Activated T-cell treated with anti-CD3 and anti-CD28 coated beads for 48 hours (primary cell): ENCODE measurements around the gene BEND6.

Experiments used
- DNase-seq: peaks from one replicate; pipeline ENCODE4 v3.0.0-alpha.2; 2020; ENCODE audit warnings: low read depth

The BEND6 gene

DNA sequence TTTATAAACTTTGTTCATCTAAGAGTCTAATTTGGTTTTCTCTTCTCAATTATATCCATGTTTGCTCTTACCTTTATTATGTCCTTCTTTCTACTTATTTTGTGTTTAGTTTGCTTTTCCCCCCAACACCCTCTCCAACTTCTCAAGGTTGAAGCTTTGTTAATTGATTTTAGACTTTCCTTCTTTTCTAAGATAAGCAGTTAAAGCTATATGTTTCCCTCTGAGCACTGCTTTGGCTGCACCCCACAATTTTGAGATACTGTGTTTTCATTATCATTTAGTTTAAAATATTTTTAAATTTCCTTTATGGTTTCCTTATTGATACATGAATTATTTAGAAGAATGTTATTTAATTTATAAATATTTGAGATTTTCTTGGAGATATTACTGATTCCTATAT, 13.9 kb upstream of the BEND6 start:
- no peak for DNase-seq

DNA sequence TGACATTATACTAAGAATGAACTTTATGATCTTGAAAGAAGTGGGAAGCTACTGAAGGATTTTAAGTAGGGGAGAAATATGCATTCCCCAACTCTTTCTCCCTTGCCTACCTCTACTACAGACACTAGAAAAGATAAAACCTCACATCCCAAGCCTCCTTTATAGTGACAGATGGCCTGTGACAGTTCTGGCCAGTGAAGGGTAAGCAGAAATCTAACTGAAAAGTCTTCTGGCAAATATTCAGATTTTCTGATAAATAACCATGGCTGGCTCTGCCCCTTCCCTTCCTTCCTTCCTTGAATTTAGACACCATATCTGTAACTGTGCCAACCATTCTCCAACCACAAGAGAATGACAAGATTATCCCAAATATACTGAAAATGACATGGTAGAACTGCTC, 10.2 kb upstream of the BEND6 start:
- no peak for DNase-seq

DNA sequence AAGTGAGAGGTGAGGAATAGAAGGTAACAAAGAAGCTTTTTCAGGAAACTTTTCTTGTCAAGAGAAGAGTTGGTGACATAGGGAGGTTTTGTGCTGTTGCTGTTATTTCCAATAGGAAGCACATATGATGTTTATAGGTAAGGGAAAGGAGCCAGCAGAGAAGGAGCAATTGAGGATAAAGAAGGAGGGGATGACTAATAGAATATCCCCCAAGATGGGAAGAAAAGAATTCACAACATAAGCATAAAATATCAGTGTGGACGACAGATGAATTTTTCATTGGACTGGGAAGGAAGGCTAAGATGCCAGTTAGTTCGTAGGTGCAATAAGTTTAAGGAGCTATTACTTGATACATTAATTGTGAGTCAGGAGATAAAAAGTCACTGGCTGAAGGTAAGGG, 8.5 kb upstream of the BEND6 start:
- DNase-seq: no peak

DNA sequence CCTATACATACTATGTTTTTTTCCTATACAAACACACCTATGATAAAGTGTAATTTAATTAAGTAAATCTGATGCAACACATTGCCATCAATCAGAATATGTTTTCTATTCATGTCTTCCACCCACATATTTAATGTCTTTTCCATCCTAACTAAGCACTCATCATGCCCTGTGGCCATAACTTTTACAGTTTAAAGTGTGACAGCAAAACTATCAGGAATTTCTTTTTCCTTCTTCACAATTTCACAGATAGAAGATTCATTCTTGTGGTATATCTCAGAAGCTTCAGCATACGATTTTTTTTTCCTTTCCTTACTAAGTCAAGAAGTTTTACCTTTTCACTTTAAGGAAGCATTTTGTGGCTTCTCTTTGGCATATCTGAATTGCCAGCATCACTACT, 7.0 kb upstream of the BEND6 start:
- DNase-seq: no peak

DNA sequence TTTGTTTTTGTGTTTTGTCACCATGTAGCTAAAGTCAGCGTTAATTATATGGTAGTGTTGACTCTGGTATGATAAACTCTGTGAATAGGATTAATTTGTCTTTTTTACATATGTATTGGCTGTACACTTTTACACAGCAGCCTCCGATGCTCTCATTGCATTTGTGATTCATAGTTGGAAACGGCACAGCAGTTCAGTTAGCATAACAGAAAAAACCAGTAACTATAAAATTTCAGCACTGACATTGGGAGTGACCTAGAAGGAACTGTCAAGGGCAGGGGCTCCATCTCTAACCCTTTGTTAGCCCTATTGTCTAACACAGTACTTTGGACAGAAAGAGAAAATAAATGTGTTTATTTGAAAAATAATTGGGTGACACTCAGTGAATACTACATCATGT, 5.6 kb upstream of the BEND6 start:
- no peak for DNase-seq

DNA sequence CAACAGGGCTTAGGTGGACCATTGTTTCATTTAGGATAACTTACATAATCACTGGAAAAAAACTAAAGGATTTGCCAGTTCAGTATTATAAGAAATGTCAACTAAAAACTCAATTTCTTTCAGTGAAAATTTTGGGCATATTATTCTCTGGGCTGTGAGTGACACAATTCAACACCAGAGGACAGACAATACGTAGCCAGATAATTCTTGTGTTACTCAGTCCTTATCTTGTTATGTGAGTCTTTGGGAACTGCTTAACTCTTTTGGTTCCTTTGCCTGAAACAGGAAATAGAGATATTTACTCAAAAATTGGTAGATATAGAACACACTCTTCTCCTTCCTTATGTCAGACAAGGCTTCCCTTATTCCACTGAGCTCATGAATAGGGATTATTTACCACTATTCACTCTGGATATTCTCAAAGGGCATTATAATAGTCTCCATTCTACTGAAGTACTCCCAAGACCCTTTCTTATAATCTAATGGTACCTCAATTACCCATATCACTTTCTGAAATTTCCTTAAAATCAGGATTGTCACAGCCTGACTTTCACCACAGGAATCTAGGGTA, 4.9 kb upstream of the BEND6 start:
- no peak for DNase-seq

DNA sequence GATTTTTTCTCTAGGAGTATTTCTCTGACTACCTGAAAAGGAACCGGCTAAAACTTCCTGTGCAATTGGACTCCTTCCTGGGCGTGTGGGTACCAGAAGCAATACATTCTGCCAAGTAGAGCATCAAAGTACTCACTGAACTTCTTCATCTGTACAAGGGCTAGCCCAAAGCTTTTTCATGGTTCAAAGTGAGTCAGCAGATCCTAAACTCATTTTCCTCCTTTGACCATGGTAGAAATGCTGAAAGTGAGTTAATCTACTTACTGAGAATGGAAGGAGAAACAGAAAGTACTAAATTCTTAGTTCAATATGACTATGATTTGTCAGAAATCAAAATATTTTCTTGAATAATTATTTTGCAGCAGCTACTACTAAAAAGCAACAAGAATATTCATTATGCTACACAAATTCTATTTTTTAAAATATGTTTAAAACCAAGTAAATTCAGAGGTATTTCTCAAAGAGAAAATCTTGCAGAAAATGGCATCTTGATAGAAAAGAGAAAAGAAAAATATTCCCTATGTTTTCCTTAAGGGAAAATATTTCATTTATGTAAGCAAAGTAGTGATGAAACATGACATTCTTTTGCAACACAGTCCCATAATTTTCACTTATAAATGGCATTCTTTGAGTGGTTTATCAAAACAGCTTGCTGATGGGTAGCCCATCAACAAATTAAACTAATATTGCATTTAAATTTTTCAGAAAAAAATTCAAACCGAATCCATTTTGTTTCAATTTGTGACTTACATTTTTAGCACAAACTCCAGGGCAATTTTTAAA, 3.7 kb upstream of the BEND6 start:
- no peak for DNase-seq

DNA sequence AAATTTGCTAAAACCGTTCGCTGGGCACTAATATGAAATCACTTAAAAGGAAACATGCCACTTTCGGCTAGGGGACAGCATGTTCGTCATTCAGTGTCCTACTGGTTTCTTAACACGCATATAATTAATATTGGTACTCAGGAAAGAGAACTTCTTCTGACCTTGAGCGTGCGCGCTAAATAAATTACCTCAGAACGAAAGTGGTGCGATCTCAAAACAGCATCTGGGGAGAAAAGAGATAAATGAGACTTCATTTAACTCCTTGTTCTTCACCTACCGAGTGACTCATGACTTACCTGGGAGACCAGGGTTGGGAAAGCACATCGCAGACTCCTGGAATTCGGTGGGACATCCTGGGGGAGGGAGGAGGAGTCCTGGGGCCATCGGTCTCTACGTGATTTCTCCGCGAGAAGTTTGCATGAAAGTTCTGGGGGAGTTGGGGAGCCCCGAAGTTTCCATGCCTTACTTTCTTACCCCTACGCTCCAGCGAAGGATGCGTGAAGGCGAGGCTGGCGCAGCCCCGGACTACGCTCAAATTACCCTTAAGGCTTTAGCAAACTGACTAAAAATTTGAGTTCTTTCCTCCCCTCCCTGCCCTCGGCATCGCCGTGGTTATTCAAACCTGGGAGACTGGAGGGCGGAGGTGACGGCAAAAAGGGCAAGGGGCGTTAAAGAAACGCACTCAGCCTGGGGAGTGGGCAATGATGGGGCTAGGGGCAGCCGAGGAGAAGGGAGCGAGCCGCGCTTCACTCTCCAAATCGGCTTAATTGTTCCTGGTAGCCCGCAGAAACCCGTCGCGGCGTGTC, 1.1 kb upstream of the BEND6 start:
- DNase-seq: no peak

DNA sequence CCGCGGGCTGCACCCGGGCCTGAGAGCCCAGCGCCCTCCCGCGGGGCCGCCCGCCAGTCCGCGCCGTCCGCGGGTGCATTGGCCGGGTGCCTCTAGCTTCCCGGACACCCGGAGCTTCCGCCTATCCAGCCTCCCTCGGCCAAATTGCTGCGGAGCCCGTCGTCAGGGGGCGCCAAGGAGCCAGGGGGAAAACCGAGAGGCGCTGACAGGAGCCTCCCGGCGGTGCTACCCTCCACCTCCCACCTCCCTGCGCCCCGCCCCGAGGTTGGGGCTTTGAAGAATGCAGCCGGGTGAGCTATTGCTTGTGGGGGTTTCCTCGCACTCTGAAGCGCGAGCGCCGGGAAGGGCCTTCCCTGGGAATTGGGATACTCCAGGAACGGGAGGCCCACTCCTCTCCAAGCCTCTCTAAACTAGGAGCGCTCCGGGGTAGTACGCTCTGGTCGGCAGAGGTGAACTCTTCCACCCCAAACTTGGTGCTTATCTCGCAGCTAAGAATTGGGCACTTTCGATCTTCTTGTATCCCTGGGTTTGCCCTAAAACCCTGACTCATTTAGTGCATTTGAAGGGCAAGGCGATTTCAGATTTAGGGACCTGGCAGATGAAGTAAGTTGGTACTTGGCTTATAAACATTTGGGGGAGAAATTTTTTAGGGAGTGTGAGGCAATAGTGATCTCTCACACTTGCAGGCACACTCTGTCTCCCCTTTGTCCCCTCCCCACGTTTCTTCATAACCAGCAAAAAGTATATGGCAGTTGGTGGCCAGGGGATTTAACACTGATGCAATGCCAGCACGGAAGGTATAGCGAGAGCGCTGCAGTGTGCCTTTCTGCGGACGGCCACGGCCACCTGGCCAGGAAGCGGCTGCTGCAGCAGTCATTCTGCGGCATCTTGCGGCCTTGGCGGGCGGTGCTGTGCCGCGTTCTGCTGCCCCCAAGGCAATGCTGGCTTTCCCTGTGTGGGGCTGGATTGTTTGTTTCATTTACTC, 556 bp downstream of the BEND6 start:
- DNase-seq: peak; percentile 74

DNA sequence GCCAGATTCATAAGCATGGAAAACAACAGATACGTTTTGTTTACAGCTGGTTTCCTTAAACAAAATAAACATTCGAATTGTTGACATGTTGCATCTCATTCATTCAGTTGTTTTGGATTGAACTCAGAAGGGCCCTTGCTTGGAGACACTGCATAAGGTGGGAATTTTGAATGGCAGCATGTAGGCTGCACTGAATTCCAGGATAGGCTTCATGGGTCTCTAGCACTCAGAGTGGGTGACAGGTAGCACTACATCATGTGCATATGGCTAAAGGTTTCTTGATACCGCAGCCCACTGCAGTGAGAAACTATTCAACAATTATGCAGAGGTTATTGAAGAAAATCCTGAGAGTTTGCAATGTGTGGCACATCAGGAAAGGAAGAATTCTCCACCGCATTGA, 1.6 kb downstream of the BEND6 start:
- no peak for DNase-seq

DNA sequence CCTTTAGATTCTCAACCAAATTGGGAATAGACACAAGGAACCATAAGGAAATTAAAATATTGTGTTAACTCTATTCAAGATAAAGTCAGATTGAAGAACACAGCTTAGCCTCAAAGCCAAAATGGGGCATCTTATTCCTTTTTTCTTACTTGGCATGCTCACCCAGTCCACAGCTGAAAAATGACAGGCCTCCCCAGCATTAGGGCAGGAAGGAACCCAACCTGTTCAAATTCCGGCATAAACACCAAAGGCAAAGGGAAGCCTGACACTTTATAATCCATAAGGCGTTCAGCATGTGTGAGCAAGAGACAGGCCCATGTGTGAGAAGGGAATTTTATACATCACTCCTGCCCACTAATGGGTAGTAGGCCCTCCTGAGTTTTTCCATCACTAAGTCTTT, 2.9 kb downstream of the BEND6 start:
- DNase-seq: no peak

DNA sequence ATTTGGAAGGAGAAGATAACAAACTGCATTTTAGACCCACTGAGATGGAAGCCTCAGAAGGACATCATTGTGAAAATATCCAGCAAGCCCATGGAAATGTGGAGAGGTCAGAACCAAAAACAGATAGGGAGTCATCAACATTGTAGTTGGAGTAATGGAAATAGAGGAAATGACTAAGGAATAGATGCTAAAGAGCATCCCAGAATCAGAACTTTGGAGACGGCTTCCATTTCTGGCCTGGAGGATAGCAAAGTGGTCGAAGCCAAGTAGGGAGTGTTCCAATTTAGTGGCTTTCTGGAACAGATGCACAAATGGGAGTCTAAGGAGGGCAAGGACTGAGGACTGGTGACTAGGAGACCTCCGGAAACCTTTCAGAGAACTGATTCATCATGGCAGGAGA, 3.6 kb downstream of the BEND6 start:
- no peak for DNase-seq

DNA sequence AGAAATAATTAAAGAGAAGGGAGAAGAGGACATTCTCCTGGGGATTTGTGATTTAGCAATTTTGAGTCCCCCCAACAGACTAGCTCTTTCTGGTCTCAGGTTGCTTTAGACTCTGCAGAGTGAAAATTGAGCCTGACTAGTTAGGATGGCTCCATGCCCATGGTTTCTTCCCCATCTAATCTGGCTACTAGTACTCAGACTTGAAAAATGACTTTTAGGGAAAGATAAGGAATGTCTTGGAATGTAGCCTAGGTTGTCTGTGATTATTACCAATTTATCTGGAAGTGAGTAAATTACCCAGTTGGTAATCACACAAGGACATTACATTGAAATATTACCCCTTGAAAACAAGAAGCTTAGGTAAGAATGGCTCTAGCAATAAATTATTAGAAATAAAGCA, 4.2 kb downstream of the BEND6 start:
- no peak for DNase-seq

DNA sequence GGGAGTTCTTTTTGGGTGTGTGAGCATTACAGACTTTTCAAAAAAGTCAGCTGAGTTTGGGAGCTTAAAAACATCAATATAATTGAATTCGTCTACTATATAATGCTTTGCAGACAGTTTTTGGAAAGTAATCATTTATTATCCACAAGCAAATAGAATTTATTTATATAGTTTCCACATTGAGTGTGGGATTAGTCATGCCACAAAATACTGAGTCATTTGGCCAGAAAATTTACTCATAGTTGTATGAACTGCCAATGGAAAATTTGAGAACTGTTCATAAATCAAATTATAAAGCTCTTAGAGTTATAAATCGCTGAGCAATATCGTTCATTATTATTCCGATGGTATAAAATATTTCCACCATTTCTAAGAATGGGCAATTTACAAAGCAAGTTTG, 5.0 kb downstream of the BEND6 start:
- no peak for DNase-seq

DNA sequence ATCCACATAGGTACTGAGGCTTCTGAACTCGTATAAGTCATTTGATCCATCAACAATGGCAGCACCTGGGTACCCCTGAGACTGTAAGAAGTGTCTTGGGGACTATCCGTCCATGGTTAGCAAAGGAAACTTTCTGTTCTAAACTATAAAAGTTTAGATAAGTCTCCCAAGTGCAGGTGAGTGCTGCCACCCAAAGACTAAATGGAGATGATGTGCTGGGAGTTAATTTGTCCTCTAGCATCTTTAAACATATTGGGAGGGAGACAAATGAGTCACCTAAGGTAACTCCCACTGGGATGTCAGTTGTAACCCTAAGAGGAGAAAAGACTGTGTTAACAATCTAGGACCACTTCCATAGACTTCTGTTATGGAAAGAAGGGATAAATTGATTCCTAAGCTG, 6.2 kb downstream of the BEND6 start:
- DNase-seq: no peak

DNA sequence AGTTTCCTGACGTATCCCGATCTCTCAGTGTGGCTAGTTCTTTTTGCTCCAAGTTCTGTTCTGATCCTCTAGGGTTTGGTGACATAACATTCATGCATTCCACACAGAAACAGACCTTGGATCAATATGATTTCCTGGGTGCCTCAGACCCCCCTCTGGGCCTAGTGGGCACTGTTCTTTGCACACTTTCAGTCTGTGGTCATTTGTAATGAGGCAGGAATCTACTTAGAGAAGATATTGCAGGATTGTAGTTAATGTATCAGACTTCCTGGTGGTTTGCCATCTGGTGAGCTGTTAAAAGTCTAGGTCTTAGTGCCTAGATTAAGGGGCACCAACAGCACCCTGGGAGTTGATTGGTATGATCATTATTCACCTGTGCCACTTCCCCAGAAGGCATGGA, 7.5 kb downstream of the BEND6 start:
- DNase-seq: no peak

DNA sequence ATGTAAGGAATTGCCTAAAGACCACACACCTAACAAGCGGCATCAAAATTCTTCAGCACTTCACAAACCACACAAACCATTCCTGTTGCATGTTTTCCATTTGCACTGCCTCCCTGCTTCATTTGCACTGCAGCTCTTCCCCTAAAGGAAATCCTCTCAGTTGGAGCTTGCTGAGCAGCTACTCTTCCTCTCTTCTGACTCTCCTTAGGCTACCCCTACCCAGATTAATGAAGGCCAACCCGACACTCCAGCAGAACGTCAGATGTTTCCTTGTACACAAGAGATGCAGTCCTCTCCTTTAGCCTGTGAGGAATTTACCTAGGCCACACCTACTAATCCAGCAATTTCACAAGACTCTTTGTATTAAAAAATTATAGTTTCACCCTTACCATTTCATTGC, 8.1 kb downstream of the BEND6 start:
- DNase-seq: no peak

DNA sequence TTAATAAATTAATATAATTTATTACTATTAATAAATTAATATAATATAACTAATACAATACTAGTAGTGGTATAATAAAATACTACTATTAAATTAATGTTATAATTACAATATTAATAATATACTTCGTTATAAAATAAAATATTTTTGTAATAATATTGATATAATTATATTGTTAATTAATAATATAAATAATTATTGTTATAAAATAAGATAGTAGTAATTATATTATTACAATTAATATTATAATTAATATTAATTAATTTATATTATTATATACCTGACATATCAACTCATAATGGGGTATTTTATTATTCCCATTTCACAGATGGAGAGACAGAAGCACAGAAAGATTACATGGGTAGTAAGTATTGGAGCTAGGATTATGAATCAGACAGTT, 8.9 kb downstream of the BEND6 start:
- no peak for DNase-seq

DNA sequence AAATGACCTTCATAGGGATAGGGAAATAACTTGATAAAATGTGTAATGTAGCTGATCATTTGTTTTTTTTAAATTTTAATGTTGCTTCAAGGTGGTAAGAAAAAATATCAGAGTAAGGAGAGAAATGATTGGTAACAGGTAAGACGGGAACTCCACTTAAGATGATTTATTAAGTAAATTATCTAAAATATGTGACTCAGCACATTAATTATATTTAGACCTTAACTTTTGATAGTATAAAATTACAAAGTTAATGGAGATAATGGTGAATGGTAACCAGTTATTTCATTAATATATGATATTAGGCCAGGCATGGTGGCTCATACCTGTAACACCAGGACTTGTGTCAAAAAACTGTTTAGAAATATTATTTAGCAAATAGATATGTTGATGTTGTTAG, 10.2 kb downstream of the BEND6 start:
- no peak for DNase-seq

DNA sequence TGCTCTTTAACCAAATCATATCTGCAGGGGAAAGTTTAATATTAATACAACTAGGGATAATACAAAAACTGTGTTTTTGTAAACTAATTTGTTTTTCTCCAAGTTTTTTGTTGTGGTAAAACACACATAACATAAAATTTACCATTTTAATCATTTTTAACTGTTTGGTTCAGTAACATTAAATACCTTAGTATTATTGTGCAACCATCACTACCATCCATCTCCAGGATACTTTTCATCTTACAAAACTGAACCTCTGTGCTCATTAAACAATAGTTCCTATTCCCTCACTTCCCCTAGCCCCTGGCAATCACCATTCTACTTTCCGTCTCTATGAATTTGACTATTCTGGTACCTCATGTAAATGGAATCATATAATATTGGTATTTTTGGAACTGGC, 15.9 kb downstream of the BEND6 start:
- no peak for DNase-seq

DNA sequence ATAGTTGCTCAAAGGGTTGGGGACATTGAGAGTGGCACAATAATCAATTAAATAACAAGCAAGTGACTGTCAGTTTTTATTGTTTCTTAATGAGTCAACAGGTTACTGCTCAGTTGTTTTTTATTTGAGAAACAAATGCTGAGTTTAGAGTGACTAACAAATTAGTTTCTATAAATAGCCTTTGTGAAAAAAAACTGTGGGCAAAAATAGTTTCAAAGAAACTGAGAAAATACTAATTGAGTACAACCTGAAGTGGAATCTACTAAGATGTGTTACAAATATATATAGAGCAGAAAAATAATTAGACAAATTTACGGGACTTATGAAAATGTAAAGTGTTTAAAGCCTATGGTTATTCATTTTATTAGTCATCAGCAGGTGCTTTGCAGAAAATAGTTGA, 22.3 kb downstream of the BEND6 start:
- DNase-seq: no peak

DNA sequence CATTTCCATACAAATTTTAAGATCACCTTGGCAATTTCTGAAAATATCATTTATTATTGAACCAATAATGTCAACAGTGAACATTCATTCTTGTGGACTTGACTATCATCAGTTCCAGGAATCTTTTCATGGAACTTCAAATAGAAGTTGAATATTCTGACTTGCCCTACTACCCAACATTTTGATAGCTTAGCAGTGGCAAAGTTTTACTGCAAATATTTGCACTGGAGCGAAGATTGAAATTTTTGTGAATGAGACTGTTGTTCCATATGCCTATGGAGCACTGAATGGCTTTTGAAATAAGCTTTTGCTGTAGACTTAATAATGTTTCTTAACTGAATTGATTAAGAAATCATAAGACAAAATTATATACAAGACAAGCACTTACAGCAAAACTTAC, 23.6 kb downstream of the BEND6 start:
- no peak for DNase-seq
